Heart right ventricle (tissue), 16 donors: ENCODE measurements around the gene SNCB. TPM values are rescaled to one million over a fixed set of nuclear protein-coding genes. Genes with fewer than 3 reads are reported as not detected.

Source experiments
- ATAC-seq, 8 donors: fragments of 200-7000 bp; cut with Tn5 transposase; one replicate each; pipeline ENCODE4 v1.9.1; 2020; ENCODE audit warnings: mild to moderate bottlenecking in 8 of 8, moderate library complexity in 8 of 8, moderate number of reproducible peaks in 1 of 8
- DNase-seq, 2 donors: peaks; one replicate each; pipeline ENCODE4 v3.0.0-alpha.2; 2020
- H3K27ac ChIP-seq, 10 donors: fragments of 200-600 bp; sonication (generic) in 2 of 10; one replicate each; pipeline versions ENCODE4 v1.5.0 to v1.8.0; 2020 to 2022; ENCODE audit warnings: mild to moderate bottlenecking in 3 of 10
- H3K27me3 ChIP-seq, 7 donors: fragments of 200-600 bp; one replicate each; pipeline ENCODE4 v1.8.0; 2021 to 2022; ENCODE audit warnings: mild to moderate bottlenecking in 2 of 7
- H3K36me3 ChIP-seq, 9 donors: fragments of 200-600 bp; sonication (generic) in 1 of 9; one replicate each; pipeline versions ENCODE4 v1.5.0 to v1.8.0; 2020 to 2022; ENCODE audit warnings: mild to moderate bottlenecking in 2 of 9
- H3K4me1 ChIP-seq, 9 donors: fragments of 200-600 bp; sonication (generic) in 1 of 9; one replicate each; pipeline versions ENCODE4 v1.5.0 to v1.8.0; 2020 to 2022; ENCODE audit warnings: mild to moderate bottlenecking in 4 of 9
- H3K4me3 ChIP-seq, 10 donors: fragments of 200-600 bp; sonication (generic) in 2 of 10; one replicate each; pipeline versions ENCODE4 v1.5.0 to v1.8.0; 2020 to 2022; ENCODE audit warnings: mild to moderate bottlenecking in 7 of 10, moderate library complexity in 2 of 10
- H3K9me3 ChIP-seq, 11 donors: fragments of 200-600 bp in 10 of 11; sonication (generic) in 2 of 11; one replicate each; pipeline versions ENCODE4 v1.5.0 to v1.8.0; 2013 to 2022; ENCODE audit warnings: mild to moderate bottlenecking in 2 of 11, control low read depth in 1 of 11, moderate library complexity in 1 of 11
- WGBS, 2 donors: extraction: QIAGEN DNeasy Blood & Tissue Kit; methylation state at CpG; one replicate each; pipeline ENCODE4 v1.1.7; 2013; ENCODE audit warnings: inconsistent platforms in 1 of 2; 5-methylcytosine and 5-hydroxymethylcytosine counted together
- intact Hi-C, 10 donors: fragments of 100-400 bp; cut with DNase I; formaldehyde crosslinking; loops; one replicate each; pipeline versions ENCODE4 v1.11.1 to v1.14.2; 2022
- polyA plus RNA-seq, 2 donors: library from polyadenylated mRNA; stranded (reverse); fragments of 200-250 nt; gene quantifications; one replicate each; pipeline ENCODE4 v1.2.3, GENCODE V29; 2013
- total RNA-seq, 10 donors: library from RNA; stranded (reverse); fragmentation: NEBNext Ultra II Directional in 3 of 10; extraction: Animal tissue kit (Norgen Biotek cat#: 25700) in 3 of 10; gene quantifications; one replicate each; pipeline versions ENCODE4 v1.2.1 to v1.2.4, GENCODE V29; 2021 to 2023
- TF ChIP-seq, protein P1 (sequence below), 9 donors: fragments of 200-600 bp; sonication (generic) in 2 of 9; IDR thresholded peaks; one replicate each; pipeline versions ENCODE4 v1.5.0 to v1.8.0; 2021 to 2022; ENCODE audit warnings: antibody characterized with exemption in 9 of 9, mild to moderate bottlenecking in 5 of 9, moderate library complexity in 1 of 9
- donor health status: Arrhythmogenic right ventricular cardiomyopathy.
- donor health status: ischemic (EF 13 %, LVEDD 7.1; RV severe dilation, severe dysfunction).
- donor health status: healthy with polysubstance abuse.
- donor health status: DM: no; HTN: yes; CAD: no.
- donor health status: DM: no; HTN: no; CAD: no.
- donor health status: ischemic (EF 25% LVEDD 6.9; RV normal size, moderate dysfunction).
- donor health status: ischemic (EF 25% LVEDD 5.7; RV mildly dilated, moderate dysfunction).
- donor health status: healthy.
- donor health status: DM: yes; HTN: yes; CAD: no.
- donor health status: Ischemic cardiomyopathy.
- donor health status: ischemic (EF 35%, LVEDD 5.7; RV mildly dilated, moderate dysfunction).
- donor health status: nonischemic (EF 11% LVEDD 7.7; RV severe dilation, severe dysfunction).
- donor health status: DM: yes; HTN: yes; CAD: no.
- donor health status: PGD.
- donor health status: ischemic (EF 29% LVEDD 5.4; RV normal size, mild dysfunction).
- donor health status: nonischemic (EF 23%, LVEDD 6.1; RV moderate dilation, normal function).

SNCB gene
- total and polyA plus RNA-seq, 12 donors = 0.35 to 0.39 TPM; not detected in 10

DNA sequence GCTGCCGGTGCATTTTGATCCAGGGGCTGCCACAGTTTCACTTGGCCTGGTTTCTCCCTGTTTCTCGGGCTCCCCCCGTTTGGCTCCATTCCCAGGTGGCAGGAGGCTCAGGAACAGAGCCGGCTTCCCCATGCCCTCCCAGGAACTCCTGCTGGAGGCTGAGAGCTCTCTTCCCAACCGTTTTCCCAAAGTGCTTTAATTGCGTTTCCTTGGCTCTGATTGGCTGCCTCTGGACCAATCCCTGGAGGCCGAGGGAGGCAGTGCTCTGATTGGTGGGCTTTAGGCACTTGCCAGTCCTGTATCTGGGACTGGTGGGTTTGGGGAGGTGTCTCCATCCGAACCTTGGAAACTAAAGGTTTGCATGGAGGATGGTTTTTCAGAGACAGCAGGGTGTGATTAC is 21.8 kb upstream of the SNCB start:
- TF ChIP-seq, protein P1, sequence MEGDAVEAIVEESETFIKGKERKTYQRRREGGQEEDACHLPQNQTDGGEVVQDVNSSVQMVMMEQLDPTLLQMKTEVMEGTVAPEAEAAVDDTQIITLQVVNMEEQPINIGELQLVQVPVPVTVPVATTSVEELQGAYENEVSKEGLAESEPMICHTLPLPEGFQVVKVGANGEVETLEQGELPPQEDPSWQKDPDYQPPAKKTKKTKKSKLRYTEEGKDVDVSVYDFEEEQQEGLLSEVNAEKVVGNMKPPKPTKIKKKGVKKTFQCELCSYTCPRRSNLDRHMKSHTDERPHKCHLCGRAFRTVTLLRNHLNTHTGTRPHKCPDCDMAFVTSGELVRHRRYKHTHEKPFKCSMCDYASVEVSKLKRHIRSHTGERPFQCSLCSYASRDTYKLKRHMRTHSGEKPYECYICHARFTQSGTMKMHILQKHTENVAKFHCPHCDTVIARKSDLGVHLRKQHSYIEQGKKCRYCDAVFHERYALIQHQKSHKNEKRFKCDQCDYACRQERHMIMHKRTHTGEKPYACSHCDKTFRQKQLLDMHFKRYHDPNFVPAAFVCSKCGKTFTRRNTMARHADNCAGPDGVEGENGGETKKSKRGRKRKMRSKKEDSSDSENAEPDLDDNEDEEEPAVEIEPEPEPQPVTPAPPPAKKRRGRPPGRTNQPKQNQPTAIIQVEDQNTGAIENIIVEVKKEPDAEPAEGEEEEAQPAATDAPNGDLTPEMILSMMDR (IDR thresholded peaks at IDR 0.05) = no peak
- Histone ChIP-seq H3K27ac (no peak overlapping the region), H3K36me3 (peaks cover 0 to 51% (median 19%) of the 10 kb centered on the region in 9 donors), H3K4me3 (no peak overlapping the region), H3K9me3 (no peaks in the 10 kb centered on the region), H3K4me1 (peaks cover 10 to 27% (median 14%) of the 10 kb centered on the region in 9 donors), H3K27me3 (no peaks in the 10 kb centered on the region)
- DNase-seq = no peak
- intact Hi-C loops = loop anchor here in 1 of 10 donors (10.0 kb wide), 1 partner anchor 163 kb away; the partner anchor contains the start of gene UNC5A
- ATAC-seq = no peak
- WGBS, 2 donors = 70% methylated on average over 8 of the region's 8 CpGs

DNA sequence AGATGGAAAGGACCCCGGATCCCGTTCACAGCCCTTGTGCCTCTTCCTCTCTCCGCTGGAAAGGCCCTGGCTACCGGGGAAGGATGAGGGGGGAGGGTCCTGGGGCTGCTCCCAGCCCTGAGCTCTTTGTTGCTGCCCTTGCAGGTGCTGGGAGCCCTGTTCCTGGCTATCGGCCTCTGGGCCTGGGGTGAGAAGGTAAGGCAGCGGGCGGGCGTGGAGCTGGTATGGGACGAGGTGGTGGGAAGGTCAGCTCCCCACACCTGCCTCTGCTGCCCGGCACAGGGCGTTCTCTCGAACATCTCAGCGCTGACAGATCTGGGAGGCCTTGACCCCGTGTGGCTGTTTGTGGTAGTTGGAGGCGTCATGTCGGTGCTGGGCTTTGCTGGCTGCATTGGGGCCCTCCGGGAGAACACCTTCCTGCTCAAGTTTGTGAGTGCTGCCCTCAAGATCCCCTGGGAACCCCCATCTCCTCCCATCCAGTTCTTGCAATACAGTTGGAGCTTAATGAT is 21.2 kb upstream of the SNCB start:
- intact Hi-C loops = loop anchor here in 1 of 10 donors (10.0 kb wide), 1 partner anchor 163 kb away; the partner anchor contains the start of gene UNC5A
- no peaks in the 10 kb centered on the region for H3K27me3 ChIP-seq
- DNase-seq = no peak
- H3K4me3 ChIP-seq = no peak overlapping the region
- no peak for ATAC-seq
- peaks cover 0 to 45% (median 19%) of the 10 kb centered on the region in 9 donors for H3K36me3 ChIP-seq
- H3K27ac ChIP-seq = no peak overlapping the region
- H3K4me1 ChIP-seq = peaks cover 10 to 30% (median 17%) of the 10 kb centered on the region in 9 donors
- 89 to 92% methylated on average over 17 of the region's 17 CpGs for WGBS, 2 donors
- TF ChIP-seq, protein P1 (IDR thresholded peaks at IDR 0.05) = no peak
- no peaks in the 10 kb centered on the region for H3K9me3 ChIP-seq

DNA sequence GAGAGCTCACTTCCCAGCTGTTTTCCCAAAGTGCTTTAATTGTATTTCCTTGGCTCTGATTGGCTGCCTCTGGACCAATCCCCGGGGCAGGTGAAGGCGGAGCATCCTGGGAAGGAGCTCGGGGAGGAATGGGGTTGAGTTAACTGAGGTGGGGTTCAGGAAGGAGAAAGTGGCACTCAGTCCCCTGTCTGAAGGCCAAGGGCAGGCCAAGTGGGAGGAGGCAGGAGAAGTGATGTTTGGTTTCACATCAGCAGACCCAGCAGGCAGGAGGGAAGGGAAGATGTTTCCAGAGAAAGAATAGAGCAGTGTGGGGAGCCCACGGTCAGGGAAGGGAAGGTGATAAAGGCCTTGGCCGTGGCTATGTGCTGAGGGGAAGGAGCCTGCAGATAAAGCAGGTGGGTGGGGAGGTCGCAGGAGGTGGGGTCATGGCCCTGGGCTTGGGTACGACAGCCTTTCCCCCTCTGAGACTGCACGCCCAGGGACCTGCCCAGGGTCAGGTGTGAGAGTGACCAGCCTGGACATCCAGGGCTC is 20.1 kb upstream of the SNCB start:
- no peak overlapping the region for H3K4me3 ChIP-seq

DNA sequence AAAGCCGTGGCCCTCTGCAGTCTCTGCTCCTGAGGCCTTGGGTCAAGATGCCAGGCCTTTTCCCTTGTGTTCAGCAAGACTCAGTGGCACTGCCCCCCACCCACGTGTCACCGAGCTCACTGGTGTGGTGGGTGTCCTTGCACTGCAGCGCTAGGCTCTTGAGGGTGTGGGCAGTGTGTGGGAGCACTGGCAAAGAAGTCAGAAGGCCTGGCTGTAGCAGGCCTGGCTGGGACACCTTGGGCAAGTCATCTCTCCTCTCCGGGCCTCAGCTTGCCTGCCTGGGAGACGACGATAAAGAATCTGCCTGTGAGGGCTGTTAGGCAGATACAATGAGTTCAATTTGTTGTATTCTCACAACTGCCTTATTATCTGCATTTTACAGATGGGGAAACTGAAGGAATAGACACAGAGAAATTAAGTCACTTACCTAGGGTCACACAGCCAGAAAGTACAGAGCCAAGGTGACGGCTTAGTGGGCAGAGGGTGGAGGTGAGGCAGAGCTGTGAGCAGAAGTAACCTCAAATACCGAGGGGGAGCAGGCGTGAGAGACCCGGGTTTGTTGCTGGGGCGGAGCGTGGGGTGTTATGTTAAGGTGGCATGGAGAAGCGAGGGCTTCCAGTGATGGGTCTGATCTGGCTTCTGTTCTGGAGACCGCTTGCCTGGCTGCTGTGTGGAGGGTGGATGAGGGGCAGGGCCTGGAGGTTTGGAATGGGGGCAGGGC is 18.3 kb upstream of the SNCB start:
- ATAC-seq (no peak), DNase-seq (no peak)
- peak overlapping the region in 8 of 10 donors; percentile 7 to 92 (median 81) for H3K27ac ChIP-seq
- peak overlapping the region in 9 of 10 donors; percentile 51 to 90 (median 79) for H3K4me3 ChIP-seq
- no peaks in the 10 kb centered on the region for H3K9me3 ChIP-seq
- H3K36me3 ChIP-seq = peaks cover 0 to 16% (median 11%) of the 10 kb centered on the region in 9 donors
- intact Hi-C loops = loop anchor here in 5 of 10 donors (5.0 to 10.0 kb wide), 3 partner anchors 74 to 201 kb away; partner anchors contain the start of gene FAF2 (in 1 of the 5)
- H3K27me3 ChIP-seq = no peaks in the 10 kb centered on the region
- H3K4me1 ChIP-seq = peaks cover 10 to 33% (median 20%) of the 10 kb centered on the region in 9 donors
- TF ChIP-seq, protein P1 (IDR thresholded peaks at IDR 0.05) = no peak
- WGBS, 2 donors = 80% methylated on average over 15 of the region's 15 CpGs

More for the DNA sequence above, 20.1 kb upstream of the SNCB start:
- Histone ChIP-seq H3K36me3 (peaks cover 0 to 34% (median 19%) of the 10 kb centered on the region in 9 donors), H3K27ac (no peak overlapping the region), H3K9me3 (no peaks in the 10 kb centered on the region), H3K27me3 (no peaks in the 10 kb centered on the region), H3K4me1 (peaks cover 10 to 33% (median 20%) of the 10 kb centered on the region in 9 donors)
- DNase-seq (no peak), ATAC-seq (no peak)
- intact Hi-C loops = loop anchor here in 1 of 10 donors (10.0 kb wide), 1 partner anchor 164 kb away; the partner anchor contains the start of gene UNC5A
- 75 to 76% methylated on average over 8 of the region's 8 CpGs for WGBS, 2 donors
- TF ChIP-seq, protein P1 (IDR thresholded peaks at IDR 0.05) = no peak
